ENCODE results near the gene F12.

GRCh38 chr5:177403102-177403791 is 6.1 kb downstream of the F12 start:
- TF ChIP-seq CTCF (IDR thresholded peaks at IDR 0.05 in 8 of 11, conservative IDR thresholded peaks at IDR 0.05 in 3 of 11) (no peak), POLR2A (IDR thresholded peaks at IDR 0.05) (no peak)
